ENCODE data around the gene TPSB2. TPM values are rescaled to one million over a fixed set of nuclear protein-coding genes. Genes with fewer than 3 reads are reported as not detected.
"Not testable (repeated sequence)": the region's sequence is repeated elsewhere in the genome, so short reads cannot be mapped to it uniquely, and the experiment has no call there.

TPSB2 gene
- total RNA-seq, 2 experiments from 2014 or later = not detected

- H3K4me3 Mint-ChIP-seq = no peak overlapping the region
- no peaks in the 10 kb centered on the region for H3K36me3 Mint-ChIP-seq (ENCODE audit: low read depth)
- H3K9me3 Mint-ChIP-seq = no peaks in the 10 kb centered on the region
- no peaks in the 10 kb centered on the region for H3K27me3 Mint-ChIP-seq (ENCODE audit: low read depth)
- CTCF ChIA-PET = no interaction called here
- DNase-seq = no peak
- H3K27ac Mint-ChIP-seq = no peak overlapping the region
- no peaks in the 10 kb centered on the region for H3K4me1 Mint-ChIP-seq (ENCODE audit: low read depth)
- intact Hi-C loops (cut with micrococcal nuclease) = no loop called here
Observed at GRCh38 chr16:1196494-1196893, 33.5 kb downstream of the TPSB2 start.

DNA sequence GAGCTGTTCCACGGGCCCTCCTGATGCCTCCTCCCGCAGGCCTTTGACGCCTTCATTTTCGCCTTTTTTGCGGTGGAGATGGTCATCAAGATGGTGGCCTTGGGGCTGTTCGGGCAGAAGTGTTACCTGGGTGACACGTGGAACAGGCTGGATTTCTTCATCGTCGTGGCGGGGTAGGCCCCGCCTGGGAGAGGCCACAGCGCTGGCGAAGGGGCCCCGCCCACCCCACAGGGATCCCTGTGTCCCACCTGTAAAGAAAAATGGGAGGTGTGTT lies 34.7 kb downstream of the TPSB2 start:
- Mint-ChIP-seq H3K36me3 (ENCODE audit: low read depth) (no peaks in the 10 kb centered on the region), H3K4me3 (no peak overlapping the region), H3K4me1 (ENCODE audit: low read depth) (no peaks in the 10 kb centered on the region), H3K27me3 (ENCODE audit: low read depth) (no peaks in the 10 kb centered on the region), H3K27ac (no peak overlapping the region), H3K9me3 (no peaks in the 10 kb centered on the region)
- CTCF ChIA-PET = no interaction called here
- intact Hi-C loops (cut with micrococcal nuclease) = loop anchor here (2.0 kb wide), 2 partner anchors 89 to 139 kb away; no protein-coding TSS in a partner anchor
- DNase-seq = no peak

- Mint-ChIP-seq H3K36me3 (ENCODE audit: low read depth) (no peaks in the 10 kb centered on the region), H3K27ac (no peak overlapping the region), H3K27me3 (ENCODE audit: low read depth) (no peaks in the 10 kb centered on the region), H3K9me3 (no peaks in the 10 kb centered on the region), H3K4me3 (no peak overlapping the region), H3K4me1 (ENCODE audit: low read depth) (no peaks in the 10 kb centered on the region)
- CTCF ChIA-PET = interaction anchor here (0.6 to 0.7 kb wide), 2 partner anchors 27 to 674 kb away, joined by 3 read pairs; no protein-coding TSS in a partner anchor
- intact Hi-C loops (cut with micrococcal nuclease) = loop anchor here (2.0 kb wide), 2 partner anchors 88 to 138 kb away; no protein-coding TSS in a partner anchor
- DNase-seq = peak; percentile 15
Observed at GRCh38 chr16:1194665-1195392, 35.2 kb downstream of the TPSB2 start.

GRCh38 chr16:1193825-1194581 lies 36.0 kb downstream of the TPSB2 start:
- Mint-ChIP-seq H3K36me3 (ENCODE audit: low read depth) (no peaks in the 10 kb centered on the region), H3K27me3 (ENCODE audit: low read depth) (no peaks in the 10 kb centered on the region), H3K9me3 (no peaks in the 10 kb centered on the region), H3K4me1 (ENCODE audit: low read depth) (no peaks in the 10 kb centered on the region), H3K27ac (no peak overlapping the region), H3K4me3 (no peak overlapping the region)
- intact Hi-C loops (cut with micrococcal nuclease) = loop anchor here (2.0 kb wide), 2 partner anchors 87 to 137 kb away; no protein-coding TSS in a partner anchor
- no peak for DNase-seq
- CTCF ChIA-PET = interaction anchor here (0.6 to 0.7 kb wide), 2 partner anchors 27 to 673 kb away, joined by 3 read pairs; no protein-coding TSS in a partner anchor

DNA sequence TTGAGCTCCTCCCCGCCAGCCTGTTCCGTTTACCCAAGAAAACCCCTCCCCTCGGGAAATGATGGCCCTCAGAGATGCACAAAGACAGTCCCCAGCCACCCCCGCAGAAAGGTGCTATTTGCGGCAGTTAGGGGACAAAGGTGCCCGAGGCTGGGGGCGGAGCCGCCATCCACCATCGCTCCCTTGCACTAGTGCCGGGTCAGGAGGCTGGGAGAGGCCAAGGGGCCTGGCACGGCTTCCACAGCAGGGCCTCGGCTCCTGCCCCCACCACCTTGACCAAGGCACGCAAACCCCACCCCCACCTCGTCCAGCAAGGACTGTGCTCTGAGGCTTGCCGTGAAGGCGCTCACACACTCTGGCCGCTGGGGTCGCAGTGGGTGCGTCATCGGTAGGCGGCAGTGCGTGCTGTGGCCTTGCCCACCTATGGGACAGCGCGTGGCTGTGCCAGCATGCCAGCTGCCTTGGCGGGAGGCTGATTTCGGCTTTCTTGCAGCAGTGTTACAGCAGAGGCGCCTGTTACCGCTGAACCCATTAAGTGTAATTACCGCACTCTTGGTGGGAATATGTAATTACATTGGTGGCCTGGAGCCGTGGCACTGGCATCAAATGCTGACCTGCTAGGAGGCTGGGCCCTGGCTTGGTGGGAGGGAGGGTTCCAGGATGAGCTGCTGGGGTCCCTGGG lies 36.7 kb downstream of the TPSB2 start:
- intact Hi-C loops (cut with micrococcal nuclease) = no loop called here
- Mint-ChIP-seq H3K4me1 (ENCODE audit: low read depth) (no peaks in the 10 kb centered on the region), H3K27me3 (ENCODE audit: low read depth) (no peaks in the 10 kb centered on the region), H3K4me3 (no peak overlapping the region), H3K36me3 (ENCODE audit: low read depth) (no peaks in the 10 kb centered on the region), H3K9me3 (no peaks in the 10 kb centered on the region), H3K27ac (no peak overlapping the region)
- CTCF ChIA-PET = no interaction called here
- no peak for DNase-seq

DNA sequence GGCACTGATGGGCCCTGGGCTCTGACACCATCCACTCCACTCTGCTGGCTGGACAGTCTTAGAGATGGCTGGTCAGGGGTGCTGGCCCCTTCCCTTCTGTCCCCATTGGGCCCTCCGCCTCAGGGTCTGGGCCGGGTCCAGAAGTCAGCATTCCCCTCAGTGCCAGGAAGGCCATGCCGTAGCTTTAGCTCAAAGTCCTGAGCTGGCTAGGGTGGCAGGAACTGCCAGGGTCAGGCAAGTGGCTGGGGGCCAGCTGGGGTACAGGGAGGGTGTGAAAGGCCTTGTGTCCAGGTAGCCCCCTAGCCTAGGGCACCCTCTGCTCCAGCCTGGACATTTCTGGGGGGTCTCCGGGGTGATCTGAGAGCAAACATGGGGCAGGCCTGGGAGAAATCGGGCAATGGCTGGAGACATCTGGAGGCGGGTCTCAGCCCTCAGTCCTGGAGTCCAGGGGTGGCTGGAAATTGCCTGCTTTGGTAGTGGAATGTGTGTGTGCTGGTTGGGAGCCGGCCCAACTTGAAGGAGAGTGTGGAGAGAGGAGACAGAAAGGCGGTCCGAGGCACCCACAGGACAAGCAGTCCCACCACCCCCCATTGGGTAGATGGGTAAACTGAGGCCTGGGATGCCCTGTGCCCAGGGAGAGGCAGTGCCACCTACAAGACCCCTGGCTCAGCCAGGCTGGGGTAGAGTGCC lies 37.5 kb downstream of the TPSB2 start:
- DNase-seq = no peak
- H3K36me3 Mint-ChIP-seq (ENCODE audit: low read depth) = no peaks in the 10 kb centered on the region
- H3K9me3 Mint-ChIP-seq = no peaks in the 10 kb centered on the region
- intact Hi-C loops (cut with micrococcal nuclease) = no loop called here
- CTCF ChIA-PET = no interaction called here
- H3K4me1 Mint-ChIP-seq (ENCODE audit: low read depth) = no peaks in the 10 kb centered on the region
- no peak overlapping the region for H3K4me3 Mint-ChIP-seq
- H3K27ac Mint-ChIP-seq = no peak overlapping the region
- H3K27me3 Mint-ChIP-seq (ENCODE audit: low read depth) = peaks cover 3% of the 10 kb centered on the region

DNA sequence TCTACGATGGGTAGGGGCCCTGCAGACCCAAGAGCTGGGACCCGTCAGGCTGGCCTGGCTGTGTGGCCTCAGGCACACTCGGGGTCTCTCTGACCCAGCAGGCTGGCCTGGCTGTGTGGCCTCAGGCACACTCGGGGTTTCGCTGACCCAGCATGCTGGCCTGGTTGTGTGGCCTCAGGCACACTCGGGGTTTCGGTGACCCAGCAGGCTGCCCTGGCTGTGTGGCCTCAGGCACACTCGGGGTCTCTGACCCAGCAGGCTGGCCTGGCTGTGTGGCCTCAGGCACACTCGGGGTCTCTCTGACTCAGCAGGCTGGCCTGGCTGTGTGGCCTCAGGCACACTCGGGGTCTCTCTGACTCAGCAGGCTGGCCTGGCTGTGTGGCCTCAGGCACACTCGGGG lies 39.2 kb downstream of the TPSB2 start:
- H3K4me3 Mint-ChIP-seq; intact Hi-C loops (cut with micrococcal nuclease); H3K36me3 Mint-ChIP-seq (ENCODE audit: low read depth); H3K9me3 Mint-ChIP-seq; H3K27ac Mint-ChIP-seq; H3K4me1 Mint-ChIP-seq (ENCODE audit: low read depth); DNase-seq; H3K27me3 Mint-ChIP-seq (ENCODE audit: low read depth); CTCF ChIA-PET: not testable (repeated sequence)

DNA sequence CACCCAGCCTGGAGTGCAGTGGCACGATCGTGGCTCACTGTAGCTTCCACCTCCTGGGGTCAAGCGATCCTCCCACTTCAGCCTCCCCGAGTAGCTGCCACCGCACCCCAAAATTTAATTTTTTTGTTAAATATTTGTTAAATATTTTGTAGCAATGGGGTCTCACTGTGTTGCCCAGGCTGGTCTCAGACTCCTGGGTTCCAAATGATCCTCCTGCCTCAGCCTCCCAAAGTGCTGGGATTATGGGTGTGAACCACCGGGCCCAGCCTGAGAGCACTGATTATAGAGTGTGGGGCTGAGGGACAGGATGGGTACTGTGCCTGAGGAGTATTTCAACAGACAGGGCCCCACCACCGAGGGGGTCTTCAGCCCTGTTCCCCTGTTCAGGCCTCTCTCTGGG lies 40.5 kb downstream of the TPSB2 start:
- Mint-ChIP-seq H3K4me1 (ENCODE audit: low read depth) (no peaks in the 10 kb centered on the region), H3K9me3 (no peaks in the 10 kb centered on the region), H3K4me3 (no peak overlapping the region), H3K36me3 (ENCODE audit: low read depth) (no peaks in the 10 kb centered on the region), H3K27ac (no peak overlapping the region), H3K27me3 (ENCODE audit: low read depth) (peaks cover 3% of the 10 kb centered on the region)
- intact Hi-C loops (cut with micrococcal nuclease) = no loop called here
- CTCF ChIA-PET = no interaction called here
- no peak for DNase-seq

- peak; percentile 57 for DNase-seq
- Mint-ChIP-seq H3K36me3 (ENCODE audit: low read depth) (no peaks in the 10 kb centered on the region), H3K9me3 (no peaks in the 10 kb centered on the region), H3K27ac (no peak overlapping the region), H3K4me3 (no peak overlapping the region), H3K27me3 (ENCODE audit: low read depth) (peaks cover 3% of the 10 kb centered on the region), H3K4me1 (ENCODE audit: low read depth) (no peaks in the 10 kb centered on the region)
- intact Hi-C loops (cut with micrococcal nuclease) = no loop called here
- CTCF ChIA-PET = no interaction called here
Observed at GRCh38 chr16:1188432-1189189, 41.4 kb downstream of the TPSB2 start.

- H3K27ac Mint-ChIP-seq; H3K4me3 Mint-ChIP-seq; H3K36me3 Mint-ChIP-seq (ENCODE audit: low read depth); DNase-seq; H3K27me3 Mint-ChIP-seq (ENCODE audit: low read depth); H3K4me1 Mint-ChIP-seq (ENCODE audit: low read depth); intact Hi-C loops (cut with micrococcal nuclease); CTCF ChIA-PET; H3K9me3 Mint-ChIP-seq: not testable (repeated sequence)
Observed at GRCh38 chr16:1185460-1186207, 44.4 kb downstream of the TPSB2 start.

DNA sequence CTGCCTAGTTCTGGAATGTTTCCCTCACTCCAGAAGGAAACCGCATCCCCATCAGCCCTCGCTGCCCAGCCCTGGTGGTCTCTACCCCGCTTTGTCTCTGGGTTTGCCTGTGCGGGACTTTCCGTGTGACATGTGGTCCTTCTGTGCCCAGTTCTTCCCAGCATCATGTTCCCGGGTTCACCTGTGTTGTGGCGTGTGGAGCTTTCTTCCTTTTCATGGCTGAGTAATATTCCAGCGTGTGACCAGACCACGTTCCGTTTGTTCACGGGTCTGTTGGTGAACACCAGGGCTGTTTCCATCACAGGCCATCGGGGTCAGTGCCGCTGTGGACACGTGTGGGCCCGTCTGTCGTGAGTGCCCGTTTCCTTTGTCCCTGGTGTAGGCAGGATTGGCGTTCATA lies 45.0 kb downstream of the TPSB2 start:
- Mint-ChIP-seq H3K4me3 (no peak overlapping the region), H3K9me3 (no peaks in the 10 kb centered on the region), H3K27me3 (ENCODE audit: low read depth) (peaks cover 7% of the 10 kb centered on the region), H3K36me3 (ENCODE audit: low read depth) (no peaks in the 10 kb centered on the region), H3K27ac (no peak overlapping the region), H3K4me1 (ENCODE audit: low read depth) (no peaks in the 10 kb centered on the region)
- intact Hi-C loops (cut with micrococcal nuclease) = no loop called here
- no peak for DNase-seq
- CTCF ChIA-PET = interaction anchor here (0.6 kb wide), 1 partner anchor 472 kb away, joined by 3 read pairs; no protein-coding TSS in a partner anchor
